Measurements from ENCODE around the gene ITGB2. TPM values are rescaled to one million over a fixed set of nuclear protein-coding genes. Genes with fewer than 3 reads are reported as not detected.

Gene ITGB2
- total RNA-seq, 6 experiments from 2014 or later: 0.19 to 0.45 (median 0.33) TPM; not detected in 3

DNA sequence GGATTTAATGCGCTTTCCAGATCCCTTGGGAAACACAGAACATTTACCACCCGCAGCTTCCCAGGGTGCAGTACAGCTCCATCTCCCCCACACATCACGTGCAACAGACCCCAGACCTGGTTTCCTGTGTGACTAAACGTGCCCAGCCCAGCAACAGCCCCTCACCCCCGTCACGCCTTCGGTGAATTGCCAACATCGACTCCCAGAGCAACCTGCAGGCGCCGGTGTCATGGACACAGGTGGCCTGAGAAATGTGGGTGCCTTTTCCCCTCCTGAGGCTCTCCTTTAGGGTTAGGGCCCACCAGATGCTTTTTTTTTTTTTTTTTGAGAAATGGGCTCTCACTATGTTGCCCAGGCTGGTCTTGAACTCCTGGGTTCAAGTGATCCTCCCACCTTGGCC, 78.6 kb downstream of the ITGB2 start:
- TF ChIP-seq, protein P1, sequence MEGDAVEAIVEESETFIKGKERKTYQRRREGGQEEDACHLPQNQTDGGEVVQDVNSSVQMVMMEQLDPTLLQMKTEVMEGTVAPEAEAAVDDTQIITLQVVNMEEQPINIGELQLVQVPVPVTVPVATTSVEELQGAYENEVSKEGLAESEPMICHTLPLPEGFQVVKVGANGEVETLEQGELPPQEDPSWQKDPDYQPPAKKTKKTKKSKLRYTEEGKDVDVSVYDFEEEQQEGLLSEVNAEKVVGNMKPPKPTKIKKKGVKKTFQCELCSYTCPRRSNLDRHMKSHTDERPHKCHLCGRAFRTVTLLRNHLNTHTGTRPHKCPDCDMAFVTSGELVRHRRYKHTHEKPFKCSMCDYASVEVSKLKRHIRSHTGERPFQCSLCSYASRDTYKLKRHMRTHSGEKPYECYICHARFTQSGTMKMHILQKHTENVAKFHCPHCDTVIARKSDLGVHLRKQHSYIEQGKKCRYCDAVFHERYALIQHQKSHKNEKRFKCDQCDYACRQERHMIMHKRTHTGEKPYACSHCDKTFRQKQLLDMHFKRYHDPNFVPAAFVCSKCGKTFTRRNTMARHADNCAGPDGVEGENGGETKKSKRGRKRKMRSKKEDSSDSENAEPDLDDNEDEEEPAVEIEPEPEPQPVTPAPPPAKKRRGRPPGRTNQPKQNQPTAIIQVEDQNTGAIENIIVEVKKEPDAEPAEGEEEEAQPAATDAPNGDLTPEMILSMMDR (IDR thresholded peaks at IDR 0.05): no peak
- Mint-ChIP-seq H3K9me3 (no peaks in the 10 kb centered on the region), H3K27me3 (ENCODE audit: insufficient read depth) (peaks cover 39% of the 10 kb centered on the region), H3K4me3 (no peak overlapping the region), H3K27ac (no peak overlapping the region), H3K4me1 (ENCODE audit: low read depth) (peaks cover 10% of the 10 kb centered on the region), H3K36me3 (ENCODE audit: low read depth) (no peaks in the 10 kb centered on the region)
- no peak for DNase-seq

DNA sequence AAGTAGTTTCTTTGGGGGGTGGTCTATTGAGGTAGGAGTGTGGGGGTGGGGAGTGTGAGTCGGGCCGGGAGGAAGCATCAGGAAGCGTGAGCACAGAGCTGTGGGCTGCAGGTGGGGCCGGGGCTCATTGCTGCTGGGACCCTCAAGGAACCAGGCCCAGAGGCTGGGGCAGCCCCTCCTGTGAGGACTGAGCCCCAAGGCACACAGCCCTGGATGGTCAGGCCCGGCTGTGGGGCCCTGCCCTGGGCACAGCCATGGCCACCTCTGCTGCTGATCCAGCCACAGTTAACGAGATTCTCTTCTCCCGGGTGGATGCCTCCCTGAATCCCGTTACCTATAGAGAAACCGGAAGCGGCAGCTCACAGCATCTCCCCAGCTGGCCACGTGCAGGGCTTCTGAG, 79.9 kb downstream of the ITGB2 start:
- no peaks in the 10 kb centered on the region for H3K9me3 Mint-ChIP-seq
- TF ChIP-seq, protein P1 (IDR thresholded peaks at IDR 0.05): no peak
- no peak for DNase-seq
- H3K27me3 Mint-ChIP-seq (ENCODE audit: insufficient read depth): peaks cover 39% of the 10 kb centered on the region
- H3K27ac Mint-ChIP-seq: no peak overlapping the region
- H3K4me1 Mint-ChIP-seq (ENCODE audit: low read depth): no peaks in the 10 kb centered on the region; the same call in 1 of the 2 replicates
- H3K36me3 Mint-ChIP-seq (ENCODE audit: low read depth): no peaks in the 10 kb centered on the region
- no peak overlapping the region for H3K4me3 Mint-ChIP-seq

DNA sequence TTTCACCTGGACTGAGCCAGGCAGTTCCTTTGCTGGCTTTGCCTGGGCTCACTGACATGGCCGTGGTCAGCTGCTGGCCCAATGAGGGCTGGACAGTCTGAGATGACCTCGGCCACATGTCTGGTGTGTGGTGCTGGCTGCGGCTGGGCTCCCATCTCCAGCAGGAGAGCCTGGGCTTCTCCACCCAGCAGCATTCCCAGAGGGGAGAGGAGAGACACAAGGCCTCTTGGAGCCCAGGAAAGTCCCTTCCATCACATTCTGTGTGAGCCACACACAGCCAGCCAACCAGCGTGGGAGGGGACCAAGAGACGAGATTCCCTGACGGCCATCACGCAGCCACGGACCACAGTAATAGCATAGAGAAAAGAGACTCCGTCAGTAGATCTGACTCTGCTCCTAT, 81.7 kb downstream of the ITGB2 start:
- Mint-ChIP-seq H3K27me3 (ENCODE audit: insufficient read depth) (peaks cover 33% of the 10 kb centered on the region), H3K4me3 (no peak overlapping the region), H3K9me3 (no peaks in the 10 kb centered on the region), H3K36me3 (ENCODE audit: low read depth) (no peaks in the 10 kb centered on the region), H3K4me1 (ENCODE audit: low read depth) (no peaks in the 10 kb centered on the region; the same call in 1 of the 2 replicates), H3K27ac (no peak overlapping the region)
- TF ChIP-seq, protein P1 (IDR thresholded peaks at IDR 0.05): no peak
- no peak for DNase-seq

DNA sequence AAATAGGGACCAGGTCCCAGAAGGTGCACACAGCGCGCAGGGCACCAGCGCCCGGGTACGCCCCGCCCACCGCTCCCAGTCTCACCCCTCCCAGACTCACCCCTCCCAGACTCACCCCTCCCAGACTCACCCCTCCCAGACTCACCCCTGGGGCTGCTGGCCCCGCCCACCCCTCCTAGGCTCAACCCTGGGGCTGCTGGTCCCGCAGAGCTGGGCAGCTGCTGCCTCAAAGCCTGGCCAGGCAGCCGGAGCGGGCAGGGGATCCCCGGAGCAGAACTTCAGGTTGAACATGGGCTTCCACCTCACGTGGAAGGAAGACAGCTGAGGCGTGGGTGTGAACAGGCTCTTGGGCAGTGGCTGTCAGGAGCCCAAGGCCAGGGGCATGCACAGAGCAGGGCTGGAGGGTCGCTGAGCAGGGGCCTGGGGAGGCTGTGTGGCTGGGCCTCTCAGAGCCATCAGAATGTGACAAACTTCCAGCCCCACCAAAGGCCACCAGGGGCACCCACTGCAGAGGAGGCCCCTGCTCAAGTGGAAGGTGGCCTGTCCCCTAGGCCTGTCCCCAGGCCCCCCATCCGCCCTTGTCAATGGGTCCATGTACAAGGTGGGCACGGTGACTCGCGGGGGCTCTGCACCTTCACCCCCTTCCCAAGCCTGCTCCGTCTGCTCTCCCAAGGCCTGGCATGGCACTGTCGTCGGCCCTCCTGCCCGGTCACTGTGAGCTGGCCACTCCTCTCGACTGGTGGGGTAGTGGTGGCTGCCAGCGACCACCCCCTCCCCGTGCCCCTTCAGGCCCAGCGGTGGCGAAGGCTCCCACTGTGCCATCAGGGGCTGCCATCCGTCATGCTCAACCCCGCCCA, 82.4 kb downstream of the ITGB2 start:
- Mint-ChIP-seq H3K4me3 (no peak overlapping the region), H3K27ac (no peak overlapping the region), H3K36me3 (ENCODE audit: low read depth) (no peaks in the 10 kb centered on the region), H3K4me1 (ENCODE audit: low read depth) (no peaks in the 10 kb centered on the region; the same call in 1 of the 2 replicates), H3K9me3 (no peaks in the 10 kb centered on the region), H3K27me3 (ENCODE audit: insufficient read depth) (peaks cover 27% of the 10 kb centered on the region)
- no peak for DNase-seq
- TF ChIP-seq, protein P1 (IDR thresholded peaks at IDR 0.05): peak; percentile 25; the same call in 1 of the 2 replicates

DNA sequence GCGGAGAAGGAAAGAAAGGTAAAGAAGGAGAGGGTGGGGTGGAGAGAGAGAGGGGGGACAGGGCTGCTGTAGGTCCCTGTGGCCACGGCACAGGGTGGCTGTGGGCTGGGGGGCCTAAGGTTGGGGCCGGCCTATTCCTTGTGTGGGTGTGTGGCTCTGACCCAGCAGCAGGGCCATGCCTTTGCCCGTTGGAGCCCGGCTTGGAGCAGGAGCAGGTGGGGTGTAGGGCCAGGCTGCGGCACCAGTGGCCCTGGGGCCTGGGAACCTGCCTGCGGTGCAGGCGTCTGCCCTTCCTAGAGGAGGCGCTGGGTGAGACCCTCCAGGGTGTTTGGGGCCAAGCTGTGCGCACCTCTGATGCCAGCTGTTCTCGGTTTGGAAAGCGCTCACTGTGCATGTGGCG, 83.2 kb downstream of the ITGB2 start:
- peaks cover 26% of the 10 kb centered on the region for H3K27me3 Mint-ChIP-seq (ENCODE audit: insufficient read depth)

More for the DNA sequence above, 83.2 kb downstream of the ITGB2 start:
- no peaks in the 10 kb centered on the region for H3K9me3 Mint-ChIP-seq
- H3K4me3 Mint-ChIP-seq: no peak overlapping the region
- DNase-seq: no peak
- H3K4me1 Mint-ChIP-seq (ENCODE audit: low read depth): no peaks in the 10 kb centered on the region; the same call in 1 of the 2 replicates
- TF ChIP-seq, protein P1 (IDR thresholded peaks at IDR 0.05): no peak
- no peak overlapping the region for H3K27ac Mint-ChIP-seq
- H3K36me3 Mint-ChIP-seq (ENCODE audit: low read depth): no peaks in the 10 kb centered on the region
